ENCODE data around the gene LCE1F. TPM values are rescaled to one million over a fixed set of nuclear protein-coding genes. Genes with fewer than 3 reads are reported as not detected.

Gene LCE1F
- total RNA-seq, 2 experiments from 2014 or later: not detected

GRCh38 chr1:152786077-152786476 lies 11.1 kb downstream of the LCE1F start, which contains the start of gene LCE1E:
LCE1E (plus strand) TSS chr1:152786257; CDS start chr1:152787300, 1,043 bp downstream.
- ATAC-seq (ENCODE audit: poor library complexity) (no peak), DNase-seq (no peak)
- CTCF ChIA-PET: no interaction called here
- H3K36me3 Mint-ChIP-seq (ENCODE audit: low read depth): no peaks in the 10 kb centered on the region
- peaks cover 10 to 11% of the 10 kb centered on the region in 2 experiments for H3K27me3 ChIP-seq (ENCODE audit: control insufficient read depth in 1 of 2, insufficient read depth in 2 of 2, low read length in 2 of 2)
- no peaks in the 10 kb centered on the region for H3K4me1 Mint-ChIP-seq (ENCODE audit: low read depth)
- no peak for TF ChIP-seq CTCF (IDR thresholded peaks at IDR 0.05)
- no peaks in the 10 kb centered on the region for H3K36me3 ChIP-seq (ENCODE audit: insufficient read depth, low read length)
- H3K4me3 Mint-ChIP-seq: no peak within 1 kb of the TSS
- POLR2A ChIA-PET: no interaction called here
- H3K27me3 Mint-ChIP-seq: peaks cover 50% of the 10 kb centered on the region
- peaks cover 0 to 3% of the 10 kb centered on the region in 2 experiments for H3K9me3 ChIP-seq (ENCODE audit: control insufficient read depth in 1 of 2, insufficient read depth in 1 of 2, low read length in 2 of 2)
- intact Hi-C loops (cut with DNase I, micrococcal nuclease): loop anchor here in 1 of 2 experiments (1.0 kb wide), 1 partner anchor 13 kb away; no protein-coding TSS in a partner anchor
- H3K4me3 ChIP-seq (ENCODE audit: low read length): no peak within 1 kb of the TSS
- no peaks in the 10 kb centered on the region for H3K9me3 Mint-ChIP-seq
- no peaks in the 10 kb centered on the region for H3K4me1 ChIP-seq (ENCODE audit: insufficient read depth, low read length)
- no peak within 1 kb of the TSS for H3K27ac ChIP-seq (ENCODE audit: low read depth in 1 of 2, low read length in 2 of 2)
- H3K27ac Mint-ChIP-seq: no peak within 1 kb of the TSS

- Histone ChIP-seq H3K4me1 (ENCODE audit: insufficient read depth, low read length) (no peaks in the 10 kb centered on the region), H3K9me3 (ENCODE audit: control insufficient read depth in 1 of 2, insufficient read depth in 1 of 2, low read length in 2 of 2) (no peaks in the 10 kb centered on the region), H3K4me3 (ENCODE audit: low read length) (no peak overlapping the region), H3K27ac (ENCODE audit: low read depth in 1 of 2, low read length in 2 of 2) (no peak overlapping the region), H3K36me3 (ENCODE audit: insufficient read depth, low read length) (no peaks in the 10 kb centered on the region), H3K27me3 (ENCODE audit: control insufficient read depth in 1 of 2, insufficient read depth in 2 of 2, low read length in 2 of 2) (peaks cover 0 to 4% of the 10 kb centered on the region in 2 experiments)
- Mint-ChIP-seq H3K4me3 (no peak overlapping the region), H3K4me1 (ENCODE audit: low read depth) (no peaks in the 10 kb centered on the region), H3K27me3 (peaks cover 34% of the 10 kb centered on the region), H3K36me3 (ENCODE audit: low read depth) (no peaks in the 10 kb centered on the region), H3K27ac (no peak overlapping the region), H3K9me3 (no peaks in the 10 kb centered on the region)
- ChIA-PET CTCF (no interaction called here), POLR2A (no interaction called here)
- DNase-seq (no peak), ATAC-seq (ENCODE audit: poor library complexity) (no peak)
- intact Hi-C loops (cut with DNase I, micrococcal nuclease): no loop called here
- no peak for TF ChIP-seq CTCF (IDR thresholded peaks at IDR 0.05)
Measured at GRCh38 chr1:152795686-152796085, 20.7 kb downstream of the LCE1F start.

- Histone ChIP-seq H3K27me3 (ENCODE audit: control insufficient read depth in 1 of 2, insufficient read depth in 2 of 2, low read length in 2 of 2) (peaks cover 0 to 4% of the 10 kb centered on the region in 2 experiments), H3K4me1 (ENCODE audit: insufficient read depth, low read length) (no peaks in the 10 kb centered on the region), H3K27ac (ENCODE audit: low read depth in 1 of 2, low read length in 2 of 2) (no peak within 1 kb of the TSS), H3K9me3 (ENCODE audit: control insufficient read depth in 1 of 2, insufficient read depth in 1 of 2, low read length in 2 of 2) (no peaks in the 10 kb centered on the region), H3K36me3 (ENCODE audit: insufficient read depth, low read length) (no peaks in the 10 kb centered on the region), H3K4me3 (ENCODE audit: low read length) (no peak within 1 kb of the TSS)
- ChIA-PET POLR2A (no interaction called here), CTCF (no interaction called here)
- TF ChIP-seq CTCF (IDR thresholded peaks at IDR 0.05): no peak
- H3K36me3 Mint-ChIP-seq (ENCODE audit: low read depth): no peaks in the 10 kb centered on the region
- no peaks in the 10 kb centered on the region for H3K9me3 Mint-ChIP-seq
- H3K4me3 Mint-ChIP-seq: no peak within 1 kb of the TSS
- ATAC-seq (ENCODE audit: poor library complexity): no peak
- no peak within 1 kb of the TSS for H3K27ac Mint-ChIP-seq
- intact Hi-C loops (cut with DNase I, micrococcal nuclease): no loop called here
- H3K4me1 Mint-ChIP-seq (ENCODE audit: low read depth): no peaks in the 10 kb centered on the region
- no peak for DNase-seq
- H3K27me3 Mint-ChIP-seq: peaks cover 42% of the 10 kb centered on the region
Measured at GRCh38 chr1:152796421-152796820, 21.5 kb downstream of the LCE1F start, which contains the start of gene LCE1D. LCE1D (plus strand) TSS chr1:152796721; CDS start chr1:152797795, 1,074 bp downstream.

Data from CD4-positive, alpha-beta T cell (primary cell).